ENCODE data around the gene TUBA3D.
"Not testable (repeated sequence)": the region's sequence is repeated elsewhere in the genome, so short reads cannot be mapped to it uniquely, and the experiment has no call there.

The TUBA3D gene

GRCh38 chr2:131477227-131477626, 1.3 kb downstream of the TUBA3D start:
- H3K4me3 ChIP-seq (ENCODE audit: low read depth, low read length): not testable (repeated sequence)

- H3K4me3 ChIP-seq (ENCODE audit: low read depth, low read length): not testable (repeated sequence)
Measured at GRCh38 chr2:131478074-131478849, 2.3 kb downstream of the TUBA3D start.

- H3K4me3 ChIP-seq (ENCODE audit: low read depth, low read length): not testable (repeated sequence)
Measured at GRCh38 chr2:131478850-131479461, 3.0 kb downstream of the TUBA3D start.

- H3K4me3 ChIP-seq (ENCODE audit: low read depth, low read length): not testable (repeated sequence)
Measured at GRCh38 chr2:131480351-131480750, 4.4 kb downstream of the TUBA3D start.

GRCh38 chr2:131482506-131483155, 6.7 kb downstream of the TUBA3D start:
- not testable (repeated sequence) for H3K4me3 ChIP-seq (ENCODE audit: low read depth, low read length)

- not testable (repeated sequence) for H3K4me3 ChIP-seq (ENCODE audit: low read depth, low read length)
Measured at GRCh38 chr2:131483981-131484820, 8.3 kb downstream of the TUBA3D start.

- not testable (repeated sequence) for H3K4me3 ChIP-seq (ENCODE audit: low read depth, low read length)
Measured at GRCh38 chr2:131484906-131485460, 9.1 kb downstream of the TUBA3D start.

- not testable (repeated sequence) for H3K4me3 ChIP-seq (ENCODE audit: low read depth, low read length)
Measured at GRCh38 chr2:131486201-131486902, 10.4 kb downstream of the TUBA3D start.

GRCh38 chr2:131488306-131489205, 12.6 kb downstream of the TUBA3D start:
- no peak overlapping the region for H3K4me3 ChIP-seq (ENCODE audit: low read depth, low read length)
- no peak for TF ChIP-seq CTCF (IDR thresholded peaks at IDR 0.05; ENCODE audit: borderline replicate concordance, insufficient read depth, low read depth, low read length)

GRCh38 chr2:131490616-131491468, 14.9 kb downstream of the TUBA3D start:
- H3K4me3 ChIP-seq (ENCODE audit: low read depth, low read length): peak overlapping the region; percentile 67

- peak overlapping the region; percentile 67 for H3K4me3 ChIP-seq (ENCODE audit: low read depth, low read length)
Measured at GRCh38 chr2:131491469-131491836, 15.5 kb downstream of the TUBA3D start.

- H3K4me3 ChIP-seq (ENCODE audit: low read depth, low read length): peak within 1 kb of the TSS; percentile 97
Measured at GRCh38 chr2:131492015-131492417, 16.1 kb downstream of the TUBA3D start, which contains the start of gene MZT2A. MZT2A (minus strand) TSS chr2:131492397; CDS start chr2:131492376, 21 bp downstream.
